ENCODE measurements around the gene ANKRD10.
A peak's percentile ranks its signal among the peaks of the same experiment; 100 is the strongest.
"Not testable (repeated sequence)": the region's sequence is repeated elsewhere in the genome, so short reads cannot be mapped to it uniquely, and the experiment has no call there.

Gene ANKRD10

DNA sequence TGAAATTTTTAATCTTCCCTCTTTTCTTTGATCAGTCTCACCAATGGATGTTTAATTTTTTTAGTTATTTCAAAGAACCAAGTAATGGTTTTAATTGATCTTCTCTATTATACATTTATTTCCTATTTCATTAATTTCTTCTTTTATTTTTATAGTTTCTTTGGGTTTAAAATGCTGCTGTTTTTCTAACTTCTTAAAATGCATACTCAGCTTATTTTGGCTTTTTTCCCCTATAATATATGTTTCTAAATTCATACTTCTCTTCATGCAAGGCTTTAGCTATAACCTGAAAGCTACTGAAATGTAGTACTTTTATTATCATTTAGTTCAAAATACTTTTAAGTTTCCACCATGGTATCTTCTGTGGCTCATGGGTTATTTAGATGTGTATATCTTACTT lies 53.9 kb downstream of the ANKRD10 start:
- DNase-seq: no peak

DNA sequence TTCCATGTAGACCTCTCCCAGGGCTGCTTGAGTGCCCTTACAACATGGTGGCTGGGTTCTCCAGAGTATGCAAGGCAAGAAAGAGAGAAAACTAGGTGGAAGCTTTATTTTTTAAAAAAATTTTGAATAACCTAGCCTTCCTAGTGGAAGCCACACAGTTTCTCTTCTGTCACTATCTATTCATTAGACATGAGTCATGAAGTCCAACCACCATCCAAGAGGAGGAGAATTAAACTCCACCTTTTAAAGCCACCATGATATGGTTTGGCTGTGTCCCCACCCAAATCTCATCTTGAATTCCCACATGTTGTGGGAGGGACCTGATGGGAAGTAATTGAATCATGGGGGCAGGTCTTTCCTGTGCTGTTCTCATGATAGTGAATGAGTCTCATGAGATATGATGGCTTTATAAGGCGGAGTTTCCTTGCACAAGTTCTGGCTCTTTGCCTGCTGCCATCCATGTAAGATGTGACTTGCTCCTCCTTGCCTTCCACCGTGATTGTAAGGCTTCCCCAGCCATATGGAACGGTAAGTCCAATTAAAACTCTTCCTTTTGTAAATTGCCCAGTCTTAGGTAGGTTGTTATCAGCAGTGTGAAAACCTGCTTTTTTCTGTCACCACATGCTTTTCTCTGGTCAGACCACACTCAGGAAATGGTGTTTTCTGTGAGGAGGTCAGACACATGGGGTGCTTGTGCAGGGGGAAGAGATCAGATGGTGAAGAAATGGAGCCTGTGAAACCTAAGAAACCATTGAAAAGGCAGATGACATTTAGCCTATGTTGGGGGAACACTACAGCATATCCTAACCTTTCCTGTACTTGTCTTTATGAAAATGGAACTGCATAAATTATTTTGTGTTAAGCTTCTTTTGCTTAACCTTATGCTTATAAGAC lies 57.7 kb downstream of the ANKRD10 start:
- peak; percentile 26 for DNase-seq

DNA sequence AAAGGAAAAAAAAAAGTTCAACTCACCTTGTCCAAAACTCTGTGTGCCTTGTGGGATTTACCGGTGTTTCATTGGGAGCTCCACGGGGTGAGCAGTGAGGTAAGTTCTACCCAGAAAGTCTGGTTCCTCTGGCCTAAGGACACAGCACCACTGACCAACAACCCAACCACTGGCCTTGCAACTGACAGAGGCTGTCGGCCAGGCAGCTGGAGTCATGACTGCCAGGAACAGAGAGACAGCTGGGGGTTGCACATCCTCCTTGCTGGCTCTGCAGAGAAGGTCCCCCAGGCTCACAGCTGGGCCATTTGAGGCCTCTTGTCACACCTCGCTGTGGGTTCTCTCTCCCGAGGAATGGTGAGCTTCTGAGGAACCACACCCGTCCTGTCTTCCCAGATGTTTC lies 59.5 kb downstream of the ANKRD10 start:
- no peak for DNase-seq

DNA sequence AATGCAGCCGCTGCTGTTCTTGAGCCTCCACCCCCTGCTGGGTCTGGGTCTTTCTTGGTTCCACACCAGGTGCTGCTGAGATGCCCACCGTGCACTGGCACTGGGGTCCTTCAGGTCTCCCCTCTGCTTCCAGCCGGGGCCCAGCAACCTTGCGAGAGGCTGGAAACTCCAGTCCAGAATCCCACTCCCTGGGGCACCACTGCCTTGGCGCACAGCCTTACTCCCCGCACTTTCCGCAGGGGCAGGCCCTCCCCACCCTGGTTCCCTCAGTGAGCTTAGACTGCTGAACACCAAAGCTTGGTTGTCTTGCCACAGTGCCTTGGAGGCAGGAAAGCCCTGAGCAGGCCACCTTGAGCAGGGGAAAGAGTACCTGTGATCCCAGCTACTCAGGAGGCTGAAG lies 60.0 kb downstream of the ANKRD10 start:
- no peak for DNase-seq

DNA sequence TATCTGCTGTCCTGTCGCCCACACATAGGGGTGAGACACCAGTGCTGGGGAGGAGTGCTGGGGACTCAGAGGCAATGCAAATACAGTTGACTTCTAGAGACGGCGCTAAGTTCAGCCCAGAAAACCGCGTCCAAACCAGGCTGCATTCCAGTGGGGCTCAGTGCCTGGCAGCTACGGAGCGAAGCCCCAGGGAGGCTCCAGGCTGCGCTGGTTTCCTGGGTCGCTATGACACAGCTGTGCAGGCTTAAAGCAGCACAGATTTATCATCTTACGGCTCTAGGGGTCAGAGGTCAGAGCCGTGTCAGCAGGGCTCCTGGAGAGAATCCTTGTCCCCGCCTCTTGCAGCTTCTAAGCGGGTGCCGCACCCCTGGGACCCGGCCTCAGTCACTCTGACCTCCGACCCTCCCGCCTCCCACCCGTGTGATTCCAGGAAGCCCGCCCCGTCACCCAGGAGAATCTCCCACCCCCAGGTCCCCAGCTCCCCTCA lies 61.6 kb downstream of the ANKRD10 start:
- no peak for DNase-seq

DNA sequence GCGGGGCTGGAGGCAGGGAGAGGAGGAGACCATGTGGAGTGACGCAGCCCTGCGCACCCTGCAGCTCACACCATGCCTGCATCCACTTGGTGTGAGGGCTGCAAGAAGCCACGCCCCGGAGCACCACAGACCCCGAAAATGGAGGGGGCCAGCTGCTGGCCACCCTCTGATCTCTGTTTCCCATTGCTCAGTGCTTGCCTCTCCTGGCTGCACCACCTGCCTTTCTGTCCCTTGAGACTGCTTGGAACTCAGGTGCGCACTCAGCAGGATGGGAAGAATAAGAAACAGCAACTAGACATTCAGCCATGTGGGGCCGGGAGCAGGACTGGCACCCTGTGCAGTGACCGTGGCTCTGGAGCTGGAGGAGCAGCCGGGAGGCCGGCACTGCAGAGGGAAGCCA lies 64.0 kb downstream of the ANKRD10 start:
- DNase-seq: no peak

DNA sequence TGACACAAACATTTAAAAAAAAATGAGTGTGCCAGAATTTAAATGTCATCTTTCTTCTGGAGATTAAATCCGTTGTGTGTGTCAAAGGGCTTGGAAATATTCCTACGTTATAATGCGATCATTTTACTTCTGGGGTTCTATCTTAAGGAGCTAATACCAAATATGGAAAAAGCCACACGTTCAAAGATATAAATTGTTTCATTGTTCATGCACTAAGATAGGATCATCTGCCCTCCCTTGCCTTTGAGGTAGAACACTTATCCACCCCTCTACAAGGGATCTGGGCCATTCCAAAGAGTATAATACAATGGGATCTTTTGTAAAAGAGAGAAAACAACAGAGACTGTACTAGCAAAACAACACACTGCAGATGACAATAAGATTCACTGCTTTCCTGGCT lies 64.9 kb downstream of the ANKRD10 start:
- no peak for DNase-seq

DNA sequence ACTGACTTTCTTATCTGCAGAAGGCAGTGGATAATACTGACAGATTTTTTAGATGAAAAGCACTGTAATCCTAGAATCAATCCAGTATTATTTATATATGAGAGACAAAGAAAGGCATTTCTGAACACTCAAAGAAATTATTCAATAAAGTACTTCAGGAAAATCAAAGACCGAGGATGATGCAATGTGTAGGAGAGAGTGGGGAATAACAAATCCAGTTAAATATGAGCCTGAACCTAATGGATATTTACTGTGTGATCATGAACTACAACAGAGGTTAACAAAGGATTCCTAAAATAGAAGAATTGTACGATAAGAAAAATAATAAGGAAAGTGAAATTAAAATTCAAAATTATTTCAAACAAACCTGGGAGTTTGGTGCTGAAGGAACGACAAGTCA lies 69.3 kb downstream of the ANKRD10 start:
- no peak for DNase-seq

DNA sequence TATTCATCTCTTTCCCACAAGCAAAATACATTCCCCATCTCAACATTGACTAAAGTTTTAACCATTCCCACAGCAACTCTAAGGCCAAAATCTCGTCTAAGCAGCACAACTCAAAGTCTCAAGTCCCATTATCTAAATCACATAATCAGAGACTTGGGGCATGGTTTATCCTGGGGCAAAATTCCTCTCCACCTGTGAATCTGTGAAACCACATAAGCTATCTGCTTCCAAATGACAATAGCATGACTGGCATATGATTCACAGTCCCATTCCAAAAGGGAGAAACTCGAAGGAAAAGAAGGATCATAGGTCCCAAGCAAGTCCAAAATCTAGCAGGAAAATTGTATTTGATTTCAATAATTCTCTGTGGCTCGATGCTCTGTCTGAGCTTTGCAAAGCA lies 73.0 kb downstream of the ANKRD10 start:
- DNase-seq: no peak

DNA sequence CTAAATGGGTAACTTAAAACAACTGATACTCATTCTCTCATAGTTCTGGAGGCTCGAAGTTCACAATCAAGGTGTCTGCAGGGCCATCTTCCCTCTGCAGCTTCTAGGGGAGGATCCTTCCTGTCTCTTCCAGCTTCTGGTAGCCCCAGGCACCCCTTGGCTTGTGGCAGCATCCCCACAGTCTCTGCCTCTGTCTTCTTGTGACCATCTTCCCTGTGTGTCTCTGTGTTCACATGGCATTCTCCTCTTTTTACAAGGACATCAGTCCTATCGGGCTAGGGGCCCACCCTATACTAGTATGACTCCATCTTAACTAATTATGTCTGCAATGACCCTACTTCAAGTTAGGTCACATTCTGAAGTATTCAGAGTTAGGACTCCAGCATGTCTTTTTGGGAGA lies 73.5 kb downstream of the ANKRD10 start:
- no peak for DNase-seq

DNA sequence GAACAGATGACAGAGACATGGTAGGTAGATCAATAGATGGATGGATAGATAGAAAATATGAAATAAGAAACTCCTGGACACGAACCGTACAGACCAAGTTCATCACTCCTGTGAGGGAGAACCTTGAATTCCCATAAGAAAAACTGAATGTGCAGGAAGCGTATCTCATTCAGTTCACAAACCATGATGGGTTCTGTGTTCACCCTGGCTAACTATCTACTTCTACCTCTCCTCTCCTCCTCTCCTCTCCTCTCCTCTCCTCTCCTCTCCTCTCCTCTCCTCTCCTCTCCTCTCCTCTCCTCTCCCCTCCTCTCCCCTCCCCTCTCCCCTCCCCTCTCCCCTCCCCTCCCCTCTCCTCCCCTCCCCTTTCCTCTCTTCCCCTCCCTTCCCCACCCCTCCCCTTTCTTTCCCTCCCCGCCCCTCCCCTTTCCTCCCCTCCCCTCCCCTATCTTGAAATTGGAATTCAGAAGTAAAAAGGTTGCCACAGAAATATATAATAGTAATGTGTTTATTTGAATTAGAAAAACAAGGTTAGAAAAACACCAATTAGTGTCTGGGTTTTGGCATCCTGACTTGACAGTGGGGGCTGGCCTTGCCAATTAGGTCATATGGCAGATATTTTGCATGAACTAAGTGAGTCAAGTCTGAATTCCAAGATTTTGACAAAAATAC lies 75.9 kb downstream of the ANKRD10 start:
- no peak for DNase-seq

DNA sequence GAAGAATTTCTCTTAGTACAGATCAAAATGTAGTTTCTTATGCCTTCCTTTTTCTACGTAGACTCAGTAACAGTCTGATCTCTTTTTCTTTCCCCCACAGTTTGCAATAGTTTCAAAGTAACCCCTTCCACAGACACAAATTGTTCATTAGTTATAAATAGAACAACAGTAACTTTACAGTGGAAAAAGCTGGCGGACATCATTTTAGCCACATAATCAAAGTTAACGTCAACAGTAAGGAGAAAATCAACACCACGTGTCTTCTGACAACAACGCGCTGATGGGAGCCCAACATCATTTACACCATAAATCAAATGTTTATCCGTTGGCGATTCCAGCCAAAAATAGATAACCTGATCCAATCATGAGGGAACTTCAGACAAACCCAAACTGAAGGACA lies 76.8 kb downstream of the ANKRD10 start:
- no peak for DNase-seq

DNA sequence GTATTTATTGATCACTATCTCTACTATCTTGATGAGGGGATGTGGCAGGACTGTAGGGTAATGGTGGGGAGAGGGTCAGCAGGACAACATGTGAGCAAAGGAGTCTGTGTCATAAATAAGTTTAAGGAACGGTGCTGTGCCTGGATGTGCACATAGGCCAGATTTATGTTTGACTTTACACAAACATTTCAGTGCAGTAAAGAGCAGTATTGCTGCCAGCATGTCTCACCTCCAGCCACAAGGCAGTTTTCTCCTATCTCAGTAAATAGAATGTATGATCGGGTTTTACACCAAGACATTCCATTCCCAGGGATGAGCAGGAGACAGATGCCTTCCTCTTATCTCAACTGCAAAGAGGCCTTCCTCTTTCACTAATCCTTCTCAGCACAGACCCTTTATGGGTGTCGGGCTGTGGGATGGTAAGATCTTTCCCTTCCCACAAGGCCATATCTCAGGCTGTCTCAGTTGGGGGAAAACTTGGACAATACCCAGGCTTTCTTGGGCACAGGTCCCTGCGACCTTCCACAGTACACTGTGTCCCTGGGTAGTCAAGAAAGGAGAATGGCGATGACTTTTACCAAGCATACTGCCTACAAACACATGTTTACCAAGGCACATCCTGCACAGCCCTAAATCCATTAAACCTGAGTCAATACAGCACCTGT lies 77.3 kb downstream of the ANKRD10 start:
- DNase-seq: not testable (repeated sequence)

DNA sequence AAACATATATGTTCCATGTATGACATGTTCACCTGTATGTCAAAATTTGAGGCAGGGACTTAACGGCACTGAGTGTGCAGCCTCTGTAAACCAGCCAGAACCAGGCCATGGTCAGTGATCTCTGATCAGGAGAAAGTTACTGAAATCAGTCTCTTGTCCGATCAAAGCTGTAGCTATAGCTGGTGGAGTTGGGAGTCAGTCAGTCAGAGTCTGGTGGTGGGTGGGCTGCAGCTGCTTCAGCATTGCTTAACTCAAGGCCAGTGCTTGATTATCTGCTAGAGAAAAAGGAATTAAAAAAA lies 78.3 kb downstream of the ANKRD10 start:
- no peak for DNase-seq

DNA sequence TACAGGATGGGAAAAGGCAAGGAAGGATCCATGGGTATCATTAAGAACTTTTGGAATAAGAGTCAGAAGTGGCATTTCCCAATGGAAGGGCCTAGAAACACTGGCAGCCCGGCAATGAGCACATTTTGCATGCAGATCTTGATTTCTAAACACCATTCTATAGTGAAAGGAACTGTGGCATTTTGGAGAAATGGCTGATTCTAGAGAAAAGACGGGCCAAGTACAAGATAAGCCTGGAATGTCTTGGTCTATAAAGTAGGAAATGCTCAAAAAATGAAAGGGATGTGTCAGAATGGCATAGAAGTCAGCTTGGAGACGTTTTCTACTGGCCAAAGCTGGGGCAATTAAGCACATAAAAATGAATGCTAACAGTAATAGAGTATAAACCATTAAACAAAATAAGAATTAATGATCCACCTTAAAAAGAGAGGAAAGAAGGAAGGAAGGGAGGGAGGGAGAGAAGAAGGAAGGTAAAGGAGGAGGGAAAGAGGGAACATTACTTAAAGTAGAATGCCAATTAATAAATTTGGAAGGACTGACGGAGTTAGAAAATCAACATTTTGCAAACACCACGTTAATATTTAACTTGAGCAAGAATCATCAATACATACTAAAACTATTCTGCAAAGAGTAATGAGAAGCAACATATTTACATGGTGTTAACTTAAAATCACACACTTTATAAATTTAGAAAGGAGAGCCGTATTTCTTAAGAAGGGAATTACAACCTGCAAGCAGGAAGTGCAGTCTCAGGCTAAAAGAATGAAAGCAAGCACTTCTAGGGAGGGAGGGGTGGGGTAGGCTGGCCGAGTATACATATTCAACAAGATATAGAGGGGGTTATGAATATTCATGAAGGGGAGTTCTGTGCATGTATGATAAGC lies 78.9 kb downstream of the ANKRD10 start:
- DNase-seq: no peak

DNA sequence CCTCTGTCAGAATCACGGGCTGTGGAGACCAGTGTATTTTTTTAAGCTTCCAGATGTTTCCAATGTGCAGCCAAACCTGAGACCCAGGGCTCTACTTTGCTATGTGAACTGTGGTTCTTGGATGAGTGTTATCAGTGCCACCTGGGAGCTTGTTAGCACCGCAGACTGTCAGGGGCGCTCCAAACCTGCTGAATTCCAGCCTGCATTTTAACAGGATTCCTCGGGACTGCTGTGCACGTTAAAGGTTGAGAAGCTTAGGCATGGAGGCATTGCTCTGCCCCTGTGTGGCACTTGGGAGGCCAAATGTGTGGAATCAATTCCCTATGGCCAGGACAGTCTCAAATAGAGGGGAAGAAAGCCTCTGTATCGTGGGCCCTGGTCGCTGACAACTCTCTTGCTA lies 80.3 kb downstream of the ANKRD10 start:
- DNase-seq: no peak

DNA sequence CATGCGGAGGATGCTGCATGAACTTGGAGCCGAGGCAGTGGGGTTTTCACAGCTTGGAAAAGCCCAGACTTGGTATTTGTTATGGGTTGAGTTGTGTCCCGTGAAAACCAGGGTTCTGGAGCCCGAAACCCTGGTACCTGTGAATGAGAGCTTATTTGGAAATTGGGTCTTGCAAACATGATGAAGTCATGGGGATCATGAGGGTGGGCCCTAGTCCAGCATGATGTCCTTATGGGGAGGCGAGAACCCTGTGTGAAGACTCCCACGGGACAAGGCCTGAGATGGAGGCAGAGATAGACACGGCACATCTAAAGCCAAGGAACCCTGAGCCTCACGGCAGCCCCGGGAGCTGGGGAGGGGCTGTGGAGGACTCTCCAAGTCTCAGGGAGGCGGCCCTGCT lies 82.3 kb downstream of the ANKRD10 start:
- DNase-seq: no peak

DNA sequence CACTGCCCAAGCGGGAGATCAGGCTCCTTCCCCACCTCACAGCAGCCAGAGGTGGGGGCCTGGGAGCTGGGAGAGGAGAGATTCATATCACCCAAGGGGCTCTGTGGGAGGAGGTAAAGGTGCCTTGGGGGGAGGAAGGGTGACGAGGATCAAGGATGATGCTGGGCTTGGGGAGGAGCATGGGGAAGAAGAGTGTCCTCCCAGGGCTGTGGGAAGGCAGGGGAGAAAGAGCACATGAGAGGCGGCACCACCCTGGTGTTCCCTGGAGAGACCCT lies 82.7 kb downstream of the ANKRD10 start:
- no peak for DNase-seq

DNA sequence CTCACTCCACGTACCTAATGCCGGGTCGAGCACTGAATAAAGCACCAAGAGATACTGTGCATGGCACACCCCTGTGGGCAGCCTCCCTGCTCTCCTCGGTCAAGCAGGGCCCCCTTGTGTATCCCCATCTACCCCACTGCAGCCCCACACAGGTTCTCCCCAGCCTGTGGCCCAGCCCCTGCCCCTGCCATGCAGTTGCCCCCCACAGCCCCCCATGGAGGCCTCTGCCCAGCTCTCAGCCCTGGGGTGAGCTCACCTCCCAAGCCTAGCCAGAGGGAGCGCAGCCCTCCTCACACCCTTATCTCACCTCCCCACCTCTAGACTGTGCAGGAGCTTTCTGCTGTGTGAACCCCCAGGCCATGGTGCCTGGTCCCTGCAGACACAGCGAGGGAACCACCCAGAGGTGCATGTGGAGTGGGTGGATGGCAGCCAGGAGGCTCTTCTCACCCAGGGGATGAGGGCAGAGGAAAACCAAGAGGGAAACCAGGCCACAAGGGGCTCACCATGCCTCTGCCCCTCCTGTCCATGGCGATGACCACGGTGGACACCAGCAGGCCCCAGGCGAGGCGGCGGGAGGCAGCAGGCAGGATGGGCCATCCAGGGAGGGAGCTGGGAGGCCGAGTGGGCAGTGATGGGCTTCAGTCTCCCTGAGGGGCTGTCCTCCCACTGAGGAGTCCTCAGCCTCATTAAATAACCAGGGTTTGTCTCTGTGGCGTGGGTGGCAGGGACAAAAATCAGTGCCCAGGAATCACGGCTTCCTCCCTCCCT lies 83.2 kb downstream of the ANKRD10 start:
- DNase-seq: no peak

DNA sequence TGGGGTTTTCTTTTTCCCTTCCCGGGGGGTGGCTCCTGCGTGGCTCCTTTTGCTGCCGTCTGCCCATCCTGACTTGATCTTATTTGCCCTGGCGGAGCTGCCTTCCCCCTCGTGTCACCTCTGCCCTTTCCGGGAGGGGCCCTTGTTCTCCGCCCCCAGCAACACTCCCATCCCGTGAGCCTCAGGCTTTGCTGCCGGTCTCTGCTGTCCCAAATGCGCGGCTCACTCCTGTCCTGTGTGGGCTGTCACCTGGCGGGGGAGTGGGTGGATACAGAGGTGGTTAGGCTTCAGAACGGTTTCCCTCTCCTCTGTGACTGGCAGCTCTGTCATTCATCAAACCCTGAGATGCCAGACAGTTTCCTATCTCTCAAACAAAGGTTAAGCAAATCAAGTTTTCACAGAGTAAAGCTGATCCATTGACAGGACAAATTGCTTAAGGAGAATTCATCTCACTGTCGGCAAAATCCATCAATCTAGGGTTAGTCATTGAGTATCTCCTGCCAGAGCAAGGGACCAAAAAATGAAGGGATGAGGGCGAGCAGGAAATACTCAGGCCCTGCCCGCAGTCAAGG lies 84.0 kb downstream of the ANKRD10 start:
- DNase-seq: no peak

DNA sequence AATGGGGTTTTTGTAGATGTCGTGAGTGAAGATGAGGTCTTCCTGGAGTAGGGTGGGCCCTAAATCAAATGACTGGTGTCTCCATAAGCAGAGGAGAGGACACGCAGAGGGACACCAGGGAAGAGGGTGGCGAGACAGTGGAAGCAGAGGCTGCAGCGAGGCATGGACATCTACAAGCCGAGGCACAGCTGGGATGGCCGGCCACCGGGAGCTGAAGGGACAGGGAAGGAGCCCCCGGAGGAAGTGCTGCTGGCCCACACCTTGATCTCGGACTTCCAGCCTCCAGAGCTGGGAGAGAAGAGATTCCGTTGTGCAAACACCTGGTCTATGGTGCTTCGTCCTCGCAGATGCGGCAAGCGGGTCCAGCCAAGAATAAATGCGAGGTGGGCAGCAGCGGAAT lies 84.5 kb downstream of the ANKRD10 start:
- no peak for DNase-seq

DNA sequence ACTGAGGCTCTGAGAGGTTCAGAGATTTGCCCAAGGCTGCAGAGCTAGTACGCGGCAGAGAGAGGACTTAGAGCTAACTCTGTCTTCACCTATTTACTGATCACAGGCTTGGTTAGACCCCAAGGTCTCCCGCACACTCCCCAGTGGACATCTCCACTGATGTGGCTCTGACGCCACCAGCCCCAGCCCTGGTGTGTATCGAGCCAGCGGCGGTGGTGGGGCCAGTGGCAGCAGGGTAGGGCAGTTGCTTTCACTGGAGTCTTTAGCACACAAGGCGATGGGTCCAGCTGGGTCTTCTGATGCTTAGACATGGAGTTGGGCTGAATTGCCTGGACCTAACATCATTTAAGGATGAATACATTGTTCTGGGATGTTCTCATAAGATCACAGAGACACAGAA lies 85.4 kb downstream of the ANKRD10 start:
- DNase-seq: no peak
